HCT116 (cell line): ENCODE data around the gene MICAL3. TPM values are rescaled to one million over a fixed set of nuclear protein-coding genes. Genes with fewer than 3 reads are reported as not detected.

Experiments
- ATAC-seq: fragments of 200-7000 bp; cut with Tn5 transposase; 2 replicates; pipeline ENCODE4 v1.9.1; 2020; ENCODE audit warnings: mild to moderate bottlenecking, moderate library complexity
- BruUV-seq: library from RNA; stranded (reverse); fragments of 400-500 nt; replicated peaks from 2 replicates; lab custom pipeline; 2021; lab: Mats Ljungman, UMichigan
- CTCF ChIA-PET: fragments of 300-600 bp; sonication (Branson Sonifier 250); formaldehyde crosslinking; loops from one replicate; lab custom pipeline; 2021; ENCODE audit warnings: antibody characterized with exemption; lab: Charles Lee
- POLR2A ChIA-PET: fragments of 300-600, 350-600 bp; sonication (Branson Sonifier 250); formaldehyde crosslinking; loops from one replicate; lab custom pipeline; 2021; ENCODE audit warnings: antibody characterized with exemption; lab: Charles Lee
- RAD21 ChIA-PET, 2 experiments: fragments of 300-600 bp; sonication (Branson Sonifier 250); formaldehyde crosslinking; loops; one replicate each; lab custom pipeline; 2023; ENCODE audit warnings: low total read pairs in 2 of 2; ENCODE audit not compliant: uncharacterized antibody in 2 of 2, unreplicated experiment in 2 of 2, low non-redundant PET in 1 of 2; lab: Charles Lee
- DNase-seq: peaks from one replicate; pipeline ENCODE4 v3.0.0-alpha.2; 2010; ENCODE audit warnings: low read depth, low spot score
- H2AFZ ChIP-seq: fragments of 200-600 bp; shearing (Covaris generic), sonication (generic); 2 replicates; pipeline ENCODE4 v1.6.1; 2017; ENCODE audit warnings: low read depth, mixed run types, mixed read lengths, antibody characterized with exemption, low read length; ENCODE audit not compliant: poor library complexity, severe bottlenecking
- H3K27ac ChIP-seq: 2 replicates; pipeline ENCODE4 v1.5.1; 2012; ENCODE audit warnings: low read depth, low read length
- H3K27me3 ChIP-seq: fragments of 200-600 bp; sonication (generic); 2 replicates; pipeline ENCODE4 v1.6.1; 2016; ENCODE audit warnings: mixed run types, low read length, mixed read lengths; ENCODE audit not compliant: insufficient read depth
- H3K36me3 ChIP-seq, 2 experiments: fragments of 200-500 bp in 1 of 2; fragments of 200-600 bp in 1 of 2; sonication (Bioruptor generic) in 1 of 2; sonication (generic) in 1 of 2; 2 replicates each; pipeline versions ENCODE4 v1.5.1 to v1.6.1; 2014 to 2016; ENCODE audit warnings: low read length in 2 of 2, inconsistent platforms in 1 of 2, mixed read lengths in 1 of 2, mixed run types in 1 of 2; ENCODE audit not compliant: insufficient read depth in 2 of 2, control insufficient read depth in 1 of 2
- H3K4me1 ChIP-seq, 2 experiments: fragments of 200-600 bp in 1 of 2; sonication (generic) in 1 of 2; 2 replicates each; pipeline versions ENCODE4 v1.5.1 to v1.6.1; 2012 to 2017; ENCODE audit warnings: low read length in 2 of 2, inconsistent platforms in 1 of 2, mild to moderate bottlenecking in 1 of 2, mixed read lengths in 1 of 2, mixed run types in 1 of 2, moderate library complexity in 1 of 2; ENCODE audit not compliant: insufficient read depth in 2 of 2, control insufficient read depth in 1 of 2
- H3K4me2 ChIP-seq: fragments of 200-600 bp; sonication (generic); 2 replicates; pipeline ENCODE4 v1.6.1; 2017; ENCODE audit warnings: mixed run types, low read length, mixed read lengths
- H3K4me3 ChIP-seq, 2 experiments: fragments of 200-600 bp in 1 of 2; sonication (generic) in 1 of 2; replicated peaks in 1 of 2; 2 replicates each; pipeline ENCODE4 v1.5.1; 2011 to 2016; ENCODE audit warnings: low read length in 2 of 2, control low read depth in 1 of 2, low read depth in 1 of 2, mild to moderate bottlenecking in 1 of 2, mixed read lengths in 1 of 2, mixed run types in 1 of 2
- H3K79me2 ChIP-seq: fragments of 200-600 bp; sonication (generic); 2 replicates; pipeline ENCODE4 v1.6.1; 2017; ENCODE audit warnings: mild to moderate bottlenecking, mixed run types, low read length, moderate library complexity, mixed read lengths; ENCODE audit not compliant: insufficient read depth
- H3K9ac ChIP-seq: fragments of 200-600 bp; sonication (generic); 2 replicates; pipeline ENCODE4 v1.6.1; 2016; ENCODE audit warnings: low read length, mixed read lengths
- H3K9me2 ChIP-seq: fragments of 200-600 bp; sonication (generic), shearing (Covaris generic); 2 replicates; pipeline ENCODE4 v1.6.1; 2017; ENCODE audit warnings: mixed run types, mild to moderate bottlenecking, moderate library complexity; ENCODE audit not compliant: insufficient read depth
- H3K9me3 ChIP-seq, 2 experiments: fragments of 200-500 bp in 1 of 2; fragments of 200-600 bp in 1 of 2; sonication (Bioruptor generic) in 1 of 2; sonication (generic) in 1 of 2; 2 replicates each; pipeline ENCODE4 v1.6.1; 2014 to 2017; ENCODE audit warnings: low read length in 2 of 2, mixed read lengths in 2 of 2, inconsistent platforms in 1 of 2, low read depth in 1 of 2, mild to moderate bottlenecking in 1 of 2, mixed run types in 1 of 2, moderate library complexity in 1 of 2; ENCODE audit not compliant: control insufficient read depth in 1 of 2, insufficient read depth in 1 of 2
- H4K20me1 ChIP-seq: fragments of 200-600 bp; sonication (generic), shearing (Covaris generic); 2 replicates; pipeline ENCODE4 v1.6.1; 2017; ENCODE audit warnings: mixed run types, mild to moderate bottlenecking, moderate library complexity; ENCODE audit not compliant: insufficient read depth
- CBX3 ChIP-seq: IDR thresholded peaks from 2 replicates; pipeline ENCODE4 v1.6.1; 2012; ENCODE audit warnings: low read depth
- EZH2phosphoT487 ChIP-seq: fragments of 200-600 bp; IDR thresholded peaks from 2 replicates; pipeline ENCODE4 v1.6.1; 2018; ENCODE audit warnings: antibody characterized with exemption, borderline replicate concordance
- JUND ChIP-seq: IDR thresholded peaks from 2 replicates; pipeline ENCODE4 v1.6.1; 2012
- POLR2A ChIP-seq: IDR thresholded peaks from 2 replicates; pipeline ENCODE4 v1.7.0; 2011; ENCODE audit warnings: borderline replicate concordance; ENCODE audit not compliant: insufficient read depth, insufficient read length; ENCODE audit errors: extremely low read depth
- RAD21 ChIP-seq: IDR thresholded peaks from 2 replicates; pipeline ENCODE4 v1.6.1; 2012; ENCODE audit warnings: low read depth, mild to moderate bottlenecking
- SP1 ChIP-seq: IDR thresholded peaks from 2 replicates; pipeline ENCODE4 v1.6.1; 2012; ENCODE audit warnings: low read depth
- SRF ChIP-seq: IDR thresholded peaks from 2 replicates; pipeline ENCODE4 v1.6.1; 2012; ENCODE audit warnings: low read depth
- ZNF274 ChIP-seq: fragments of 200-500 bp; sonication (Bioruptor generic); IDR thresholded peaks from 2 replicates; pipeline ENCODE4 v1.6.1; 2014; ENCODE audit warnings: mild to moderate bottlenecking, low read depth, low read length, inconsistent platforms
- intact Hi-C: fragments of 100-400 bp; cut with micrococcal nuclease; formaldehyde crosslinking; loops from 2 replicates; pipeline ENCODE4 v1.10.0; 2022
- total RNA-seq: library from RNA; stranded (reverse); gene quantifications from one replicate; pipeline ENCODE4 v1.2.1, GENCODE V29; 2021; ENCODE audit not compliant: unreplicated experiment
- TF ChIP-seq, protein P1 (sequence below): IDR thresholded peaks from 2 replicates; pipeline ENCODE4 v1.6.1; 2012
- TF ChIP-seq, protein P2 (sequence below), 3 experiments: fragments of 200-600 bp in 1 of 3; sonication (generic) in 1 of 3; IDR thresholded peaks in 2 of 3; conservative IDR thresholded peaks in 1 of 3; 2 replicates each; pipeline ENCODE4 v1.5.1; 2012 to 2017; ENCODE audit warnings: low read depth in 2 of 3, low read length in 2 of 3, antibody characterized with exemption in 1 of 3, borderline replicate concordance in 1 of 3, control low read depth in 1 of 3, mild to moderate bottlenecking in 1 of 3, mixed read lengths in 1 of 3, mixed run types in 1 of 3, moderate library complexity in 1 of 3; ENCODE audit not compliant: insufficient read depth in 1 of 3

The MICAL3 gene
- total RNA-seq, 1 experiment from 2014 or later = 30.8 TPM

DNA sequence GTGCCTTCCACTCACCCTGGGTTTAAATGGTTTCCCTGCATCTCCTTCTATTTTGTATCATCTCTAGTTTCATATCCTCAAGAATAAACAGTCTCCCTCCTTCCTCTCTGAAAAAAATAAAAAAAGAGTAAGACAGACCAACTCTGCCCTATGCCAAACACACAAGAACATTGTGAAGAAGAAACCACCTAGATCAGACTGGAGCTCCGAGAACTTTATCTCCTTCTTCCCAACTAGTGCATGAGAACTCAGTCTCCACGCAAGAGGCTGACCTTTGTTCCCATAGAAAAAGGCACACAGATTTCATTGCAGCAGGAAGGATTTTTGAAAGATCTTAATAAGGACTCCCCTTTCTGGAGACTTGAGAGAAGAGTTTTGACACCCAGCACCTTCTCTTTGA lies 44.7 kb upstream of the MICAL3 start:
- Histone ChIP-seq H3K9me3 (no peaks in the 10 kb centered on the region), H3K27ac (no peak overlapping the region), H3K36me3 (no peaks in the 10 kb centered on the region), H3K79me2 (no peaks in the 10 kb centered on the region), H2AFZ (no peak overlapping the region), H3K4me3 (no peak overlapping the region), H3K4me1 (no peaks in the 10 kb centered on the region), H4K20me1 (no peaks in the 10 kb centered on the region), H3K4me2 (no peak overlapping the region), H3K9ac (no peak overlapping the region), H3K9me2 (no peaks in the 10 kb centered on the region), H3K27me3 (no peaks in the 10 kb centered on the region; the same call in 1 of the 2 replicates)
- DNase-seq = no peak
- intact Hi-C loops = no loop called here
- ChIA-PET CTCF (no interaction called here), POLR2A (no interaction called here), RAD21 (no interaction called here)
- TF ChIP-seq POLR2A = no peak
- no peak for TF ChIP-seq CBX3
- TF ChIP-seq RAD21 = no peak
- TF ChIP-seq, protein P1, sequence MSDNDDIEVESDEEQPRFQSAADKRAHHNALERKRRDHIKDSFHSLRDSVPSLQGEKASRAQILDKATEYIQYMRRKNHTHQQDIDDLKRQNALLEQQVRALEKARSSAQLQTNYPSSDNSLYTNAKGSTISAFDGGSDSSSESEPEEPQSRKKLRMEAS = no peak
- TF ChIP-seq ZNF274 = no peak
- TF ChIP-seq SP1 = no peak
- TF ChIP-seq, protein P2, sequence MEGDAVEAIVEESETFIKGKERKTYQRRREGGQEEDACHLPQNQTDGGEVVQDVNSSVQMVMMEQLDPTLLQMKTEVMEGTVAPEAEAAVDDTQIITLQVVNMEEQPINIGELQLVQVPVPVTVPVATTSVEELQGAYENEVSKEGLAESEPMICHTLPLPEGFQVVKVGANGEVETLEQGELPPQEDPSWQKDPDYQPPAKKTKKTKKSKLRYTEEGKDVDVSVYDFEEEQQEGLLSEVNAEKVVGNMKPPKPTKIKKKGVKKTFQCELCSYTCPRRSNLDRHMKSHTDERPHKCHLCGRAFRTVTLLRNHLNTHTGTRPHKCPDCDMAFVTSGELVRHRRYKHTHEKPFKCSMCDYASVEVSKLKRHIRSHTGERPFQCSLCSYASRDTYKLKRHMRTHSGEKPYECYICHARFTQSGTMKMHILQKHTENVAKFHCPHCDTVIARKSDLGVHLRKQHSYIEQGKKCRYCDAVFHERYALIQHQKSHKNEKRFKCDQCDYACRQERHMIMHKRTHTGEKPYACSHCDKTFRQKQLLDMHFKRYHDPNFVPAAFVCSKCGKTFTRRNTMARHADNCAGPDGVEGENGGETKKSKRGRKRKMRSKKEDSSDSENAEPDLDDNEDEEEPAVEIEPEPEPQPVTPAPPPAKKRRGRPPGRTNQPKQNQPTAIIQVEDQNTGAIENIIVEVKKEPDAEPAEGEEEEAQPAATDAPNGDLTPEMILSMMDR (IDR thresholded peaks at IDR 0.05 in 2 of 3, conservative IDR thresholded peaks at IDR 0.05 in 1 of 3; ENCODE audit: borderline replicate concordance in 1 of 3, insufficient read depth in 1 of 3, low read depth in 2 of 3, low read length in 2 of 3) = no peak
- no peak for TF ChIP-seq JUND
- TF ChIP-seq SRF = no peak
- TF ChIP-seq EZH2phosphoT487 = no peak
- no TSS peak for BruUV-seq
- no peak for ATAC-seq
